SU-DHL-6 (cell line): ENCODE data around the gene NELL1.

Experiments
- H2AFZ ChIP-seq: fragments of 200-600 bp; sonication (generic); 2 replicates; pipeline ENCODE4 v1.6.1; 2014; ENCODE audit warnings: low read depth, mild to moderate bottlenecking, moderate library complexity, mixed read lengths, antibody characterized with exemption, low read length; ENCODE audit not compliant: severe bottlenecking
- H3F3A ChIP-seq: fragments of 200-600 bp; shearing (Covaris generic); 2 replicates; pipeline ENCODE4 v1.6.0; 2016; ENCODE audit warnings: antibody characterized with exemption, mild to moderate bottlenecking; ENCODE audit not compliant: insufficient read depth
- H3K27ac ChIP-seq: fragments of 200-600 bp; sonication (generic); 2 replicates; pipeline ENCODE4 v1.5.1; 2016; ENCODE audit warnings: low read depth, mild to moderate bottlenecking, low read length, moderate library complexity, mixed read lengths
- H3K27me3 ChIP-seq: fragments of 200-600 bp; sonication (generic), shearing (Covaris generic); 2 replicates; pipeline ENCODE4 v1.6.0; 2014; ENCODE audit warnings: mild to moderate bottlenecking, low read length
- H3K36me3 ChIP-seq: fragments of 200-600 bp; sonication (generic); 2 replicates; pipeline ENCODE4 v1.6.1; 2014; ENCODE audit warnings: mild to moderate bottlenecking, low read length, mixed read lengths
- H3K4me2 ChIP-seq: fragments of 300-600, 200-600 bp; shearing (Covaris generic), sonication (generic); 2 replicates; pipeline ENCODE4 v1.6.0; 2014; ENCODE audit warnings: low read length, low read depth, mild to moderate bottlenecking; ENCODE audit not compliant: poor library complexity, severe bottlenecking
- H3K4me3 ChIP-seq: fragments of 200-600 bp; sonication (generic); 2 replicates; pipeline ENCODE4 v1.5.1; 2014; ENCODE audit warnings: antibody characterized with exemption, low read length, mild to moderate bottlenecking, mixed read lengths; ENCODE audit not compliant: insufficient read depth, poor library complexity, severe bottlenecking
- H3K79me2 ChIP-seq: fragments of 200-600 bp; sonication (generic); 2 replicates; pipeline ENCODE4 v1.6.1; 2014; ENCODE audit warnings: mild to moderate bottlenecking, low read length, moderate library complexity; ENCODE audit not compliant: insufficient read depth
- H3K9ac ChIP-seq: fragments of 200-600 bp; sonication (generic); 2 replicates; pipeline ENCODE4 v1.7.0; 2014; ENCODE audit warnings: mild to moderate bottlenecking, low read length
- H3K9me2 ChIP-seq: fragments of 200-600 bp; sonication (generic); replicated peaks from 2 replicates; pipeline ENCODE4 v1.6.1; 2014; ENCODE audit warnings: low read length; ENCODE audit not compliant: insufficient read depth
- H3K9me3 ChIP-seq: fragments of 200-600 bp; sonication (generic); 2 replicates; pipeline ENCODE4 v1.6.1; 2014; ENCODE audit warnings: low read length, mixed read lengths; ENCODE audit not compliant: insufficient read depth
- H4K20me1 ChIP-seq: fragments of 200-600 bp; sonication (generic); 2 replicates; pipeline ENCODE4 v1.6.1; 2014; ENCODE audit warnings: low read depth, mild to moderate bottlenecking, antibody characterized with exemption, low read length, moderate library complexity, mixed read lengths
- CTCF ChIP-seq: fragments of 200-600 bp; sonication (generic); IDR thresholded peaks from one replicate; pipeline ENCODE4 v1.5.1; 2017; ENCODE audit warnings: antibody characterized with exemption, mild to moderate bottlenecking, low read length, moderate library complexity; ENCODE audit not compliant: insufficient read depth, poor library complexity, severe bottlenecking
- EZH2phosphoT487 ChIP-seq: fragments of 200-600 bp; sonication (generic), shearing (Covaris generic); conservative IDR thresholded peaks from 2 replicates; pipeline ENCODE4 v1.6.1; 2018; ENCODE audit warnings: mild to moderate bottlenecking, antibody characterized with exemption, low read length, moderate library complexity, mixed read lengths

Gene NELL1

GRCh38 chr11:21398195-21398594, 728.8 kb downstream of the NELL1 start:
- Histone ChIP-seq H3K27ac (no peak overlapping the region), H3K9ac (no peak overlapping the region), H4K20me1 (no peaks in the 10 kb centered on the region), H3K27me3 (no peaks in the 10 kb centered on the region), H3K9me3 (no peaks in the 10 kb centered on the region), H3K79me2 (no peaks in the 10 kb centered on the region), H3K4me3 (no peak overlapping the region), H3K36me3 (no peaks in the 10 kb centered on the region), H3F3A (no peaks in the 10 kb centered on the region), H3K4me2 (no peak overlapping the region), H3K9me2 (no peaks in the 10 kb centered on the region), H2AFZ (no peak overlapping the region)
- TF ChIP-seq CTCF, result no peak
- no peak for TF ChIP-seq EZH2phosphoT487

DNA sequence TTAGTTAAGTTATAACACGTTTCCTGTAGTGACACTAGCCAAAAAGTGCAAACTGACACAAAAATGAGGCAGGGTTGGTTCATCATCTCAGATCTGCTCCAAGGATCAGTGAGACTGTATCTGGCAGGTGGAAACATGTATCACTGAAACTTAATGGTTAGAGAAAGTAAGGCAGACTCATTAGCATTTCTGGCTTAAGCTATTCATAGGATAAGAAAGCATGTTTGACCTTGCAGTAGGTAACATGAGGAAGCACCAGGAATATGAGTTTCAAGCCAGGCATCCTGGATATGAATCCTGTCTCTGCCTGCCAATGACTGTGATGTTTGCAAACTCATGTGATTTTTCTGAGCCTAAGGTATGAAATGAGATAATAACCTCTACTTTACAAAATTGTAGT, 732.1 kb downstream of the NELL1 start:
- Histone ChIP-seq H3K9me2 (no peaks in the 10 kb centered on the region), H3K27ac (no peak overlapping the region), H3F3A (no peaks in the 10 kb centered on the region), H3K79me2 (no peaks in the 10 kb centered on the region), H3K4me2 (no peak overlapping the region), H3K27me3 (no peaks in the 10 kb centered on the region), H3K4me3 (no peak overlapping the region), H3K36me3 (no peaks in the 10 kb centered on the region), H2AFZ (no peak overlapping the region), H4K20me1 (no peaks in the 10 kb centered on the region), H3K9ac (no peak overlapping the region), H3K9me3 (no peaks in the 10 kb centered on the region)
- TF ChIP-seq EZH2phosphoT487 (no peak), CTCF (no peak)

GRCh38 chr11:21402274-21402673, 732.9 kb downstream of the NELL1 start:
- Histone ChIP-seq H3K27ac (no peak overlapping the region), H3K79me2 (no peaks in the 10 kb centered on the region), H3F3A (no peaks in the 10 kb centered on the region), H3K9me2 (no peaks in the 10 kb centered on the region), H3K9me3 (no peaks in the 10 kb centered on the region), H3K4me3 (no peak overlapping the region), H3K9ac (no peak overlapping the region), H3K4me2 (no peak overlapping the region), H3K27me3 (no peaks in the 10 kb centered on the region), H2AFZ (no peak overlapping the region), H3K36me3 (no peaks in the 10 kb centered on the region), H4K20me1 (no peaks in the 10 kb centered on the region)
- no peak for TF ChIP-seq EZH2phosphoT487
- TF ChIP-seq CTCF, result no peak

- Histone ChIP-seq H3K79me2 (no peaks in the 10 kb centered on the region), H3K9ac (no peak overlapping the region), H3K4me2 (no peak overlapping the region), H4K20me1 (no peaks in the 10 kb centered on the region), H3K9me2 (no peaks in the 10 kb centered on the region), H3K27me3 (no peaks in the 10 kb centered on the region), H3K4me3 (no peak overlapping the region), H3K9me3 (no peaks in the 10 kb centered on the region), H3F3A (no peaks in the 10 kb centered on the region), H3K27ac (no peak overlapping the region), H2AFZ (no peak overlapping the region), H3K36me3 (no peaks in the 10 kb centered on the region)
- TF ChIP-seq CTCF (no peak), EZH2phosphoT487 (no peak)
These were observed 733.7 kb downstream of the NELL1 start for GRCh38 chr11:21403069-21403468.
